Stimulated activated naive CD4-positive, alpha-beta T cell (primary cell): ENCODE data around the gene ACBD6.
A peak's percentile ranks its signal among the peaks of the same experiment; 100 is the strongest.
"Not testable (repeated sequence)": the region's sequence is repeated elsewhere in the genome, so short reads cannot be mapped to it uniquely, and the experiment has no call there.

Source experiments
- DNase-seq, 6 experiments: peaks; one replicate each; lab custom pipeline; 2025; lab: John Stamatoyannopoulos, UW

Gene ACBD6

GRCh38 chr1:180502361-180503279 is at the start of gene ACBD6:
Gene ACBD6, minus strand, starts transcription at chr1:180502577. Its CDS starts 311 bp downstream, at chr1:180502266.
- DNase-seq: peak; percentile 70 to 97 (median 88)

- DNase-seq: no peak
Observed at GRCh38 chr1:180551997-180552396, 49.6 kb upstream of the ACBD6 start.

- no peak for DNase-seq
Observed at GRCh38 chr1:180550241-180550640, 47.9 kb upstream of the ACBD6 start.

- DNase-seq: not testable (repeated sequence)
Observed at GRCh38 chr1:180549770-180550169, 47.4 kb upstream of the ACBD6 start.

GRCh38 chr1:180548686-180549317 is 46.4 kb upstream of the ACBD6 start:
- no peak for DNase-seq

- no peak for DNase-seq
Observed at GRCh38 chr1:180545991-180546390, 43.6 kb upstream of the ACBD6 start.

GRCh38 chr1:180544050-180544449 is 41.7 kb upstream of the ACBD6 start:
- no peak for DNase-seq

GRCh38 chr1:180542838-180543145 is 40.4 kb upstream of the ACBD6 start:
- no peak for DNase-seq

GRCh38 chr1:180542113-180542837 is 39.9 kb upstream of the ACBD6 start:
- no peak for DNase-seq

- DNase-seq: no peak
Observed at GRCh38 chr1:180540697-180541594, 38.6 kb upstream of the ACBD6 start.

- DNase-seq: no peak
Observed at GRCh38 chr1:180539136-180539535, 36.8 kb upstream of the ACBD6 start.

GRCh38 chr1:180536821-180537372 is 34.5 kb upstream of the ACBD6 start:
- no peak for DNase-seq

- DNase-seq: no peak
Observed at GRCh38 chr1:180535418-180535999, 33.1 kb upstream of the ACBD6 start.

GRCh38 chr1:180534214-180534613 is 31.8 kb upstream of the ACBD6 start:
- DNase-seq: no peak

GRCh38 chr1:180533266-180533987 is 31.1 kb upstream of the ACBD6 start:
- peak in 5 of 6 experiments; percentile 6 to 49 (median 25) for DNase-seq

- DNase-seq: no peak
Observed at GRCh38 chr1:180532854-180533253, 30.5 kb upstream of the ACBD6 start.

GRCh38 chr1:180530501-180530900 is 28.1 kb upstream of the ACBD6 start:
- no peak for DNase-seq

GRCh38 chr1:180528868-180529470 is 26.6 kb upstream of the ACBD6 start:
- DNase-seq: no peak

GRCh38 chr1:180527101-180527669 is 24.8 kb upstream of the ACBD6 start:
- DNase-seq: no peak

- no peak for DNase-seq
Observed at GRCh38 chr1:180525715-180526039, 23.3 kb upstream of the ACBD6 start.
